HK-2 (cell line): ENCODE results near the gene PIGQ.
A peak's percentile ranks its signal among the peaks of the same experiment; 100 is the strongest.

Experiments
- DNase-seq: peaks from one replicate; pipeline ENCODE4 v3.0.0-alpha.2; 2018; ENCODE audit not compliant: unreplicated experiment

PIGQ gene

DNA sequence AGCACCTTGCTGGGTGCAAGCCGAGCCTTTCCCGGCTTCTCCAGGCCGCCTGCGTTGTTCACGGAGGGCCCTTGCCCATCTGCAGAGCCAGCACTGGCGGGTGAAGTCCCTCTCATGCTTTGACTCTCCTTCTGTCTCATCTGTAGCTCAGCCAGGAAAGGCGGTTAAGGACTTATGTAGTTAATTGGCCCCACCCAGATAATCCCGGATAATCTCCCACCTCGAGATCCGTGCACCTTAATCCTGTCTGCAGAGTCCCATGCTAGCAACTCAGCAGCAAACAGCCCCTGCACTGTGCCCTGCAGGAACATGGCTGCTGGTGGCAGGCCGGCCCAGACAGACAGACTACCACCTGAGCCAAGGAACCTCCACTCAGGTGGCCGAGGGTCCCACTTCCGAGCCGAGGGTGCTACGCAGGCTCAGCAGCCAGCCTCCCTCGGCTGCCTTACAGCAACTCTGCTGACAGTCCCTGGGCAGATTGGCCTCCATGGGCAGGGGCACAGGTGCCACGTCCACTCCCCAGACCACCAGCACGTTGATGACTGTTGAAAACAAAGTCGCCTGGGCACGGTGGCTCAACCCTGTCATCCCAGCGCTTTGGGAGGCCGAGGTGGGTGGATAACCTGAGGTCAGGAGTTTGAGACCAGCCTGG, 37.0 kb downstream of the PIGQ start:
- DNase-seq: no peak

- no peak for DNase-seq
Measured at GRCh38 chr16:608019-608418, 38.3 kb downstream of the PIGQ start.

DNA sequence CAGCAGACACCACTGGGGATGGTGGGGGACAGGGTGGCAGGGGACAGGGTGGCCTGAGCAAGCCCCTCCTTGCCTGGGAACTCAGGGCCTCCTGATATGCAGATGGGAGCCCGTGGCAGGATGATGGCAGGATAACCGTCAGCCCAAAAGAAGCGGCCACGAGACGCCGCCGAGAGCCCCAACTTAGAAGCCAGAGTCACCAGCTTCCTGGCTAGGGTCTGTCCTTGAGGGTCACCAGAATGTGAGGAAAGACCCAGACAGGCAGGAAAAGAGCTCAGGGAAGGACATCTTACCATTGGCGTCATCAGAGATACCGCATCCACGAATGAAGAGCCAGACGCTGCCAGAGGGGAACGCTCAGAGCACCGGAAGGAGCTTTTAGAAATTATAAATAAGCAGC, 39.5 kb downstream of the PIGQ start:
- no peak for DNase-seq

- no peak for DNase-seq
Measured at GRCh38 chr16:609984-610383, 40.2 kb downstream of the PIGQ start.

GRCh38 chr16:610513-611381, 41.0 kb downstream of the PIGQ start:
- DNase-seq: no peak

GRCh38 chr16:615122-615521, 45.4 kb downstream of the PIGQ start:
- no peak for DNase-seq

DNA sequence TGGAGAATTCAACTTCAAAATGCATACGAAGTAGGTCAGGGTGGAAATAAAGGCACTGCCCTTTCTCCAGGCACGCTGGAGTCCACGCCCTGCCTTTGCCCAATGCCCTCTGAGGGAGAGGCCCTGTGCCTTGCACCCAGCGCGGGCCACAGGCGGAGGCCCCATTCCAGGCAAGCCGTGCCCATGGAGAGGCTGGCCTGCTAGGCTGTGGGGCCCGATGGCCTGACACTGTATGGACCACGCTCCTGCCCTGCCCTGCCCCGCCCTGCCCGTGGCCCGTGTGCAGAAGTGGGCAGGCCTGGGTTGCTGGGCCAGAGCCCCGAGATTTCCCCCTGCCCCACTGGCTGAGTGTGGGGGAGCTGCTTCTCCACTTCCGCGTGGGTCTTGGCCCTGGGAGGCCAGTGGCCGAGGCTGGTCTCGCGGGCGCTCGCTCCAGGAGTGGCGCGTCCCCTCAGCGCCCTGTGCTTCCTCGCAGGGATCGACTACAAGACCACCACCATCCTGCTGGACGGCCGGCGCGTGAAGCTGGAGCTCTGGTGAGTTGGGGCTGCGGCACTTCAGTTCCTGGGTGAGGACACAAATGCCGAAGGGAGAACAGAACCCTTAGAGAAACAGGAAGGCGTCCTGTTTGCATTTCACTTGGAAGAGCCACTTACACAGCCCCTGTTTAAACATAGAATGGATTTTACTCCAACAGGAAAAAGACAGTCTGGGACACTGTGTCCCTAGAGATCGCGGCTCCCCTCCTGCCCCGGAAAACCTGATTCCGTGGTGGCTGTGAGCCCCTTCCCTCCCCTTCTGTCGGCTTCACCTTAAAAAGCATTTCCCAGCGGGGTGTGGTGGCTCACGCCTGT, 47.2 kb downstream of the PIGQ start:
- DNase-seq: no peak

DNA sequence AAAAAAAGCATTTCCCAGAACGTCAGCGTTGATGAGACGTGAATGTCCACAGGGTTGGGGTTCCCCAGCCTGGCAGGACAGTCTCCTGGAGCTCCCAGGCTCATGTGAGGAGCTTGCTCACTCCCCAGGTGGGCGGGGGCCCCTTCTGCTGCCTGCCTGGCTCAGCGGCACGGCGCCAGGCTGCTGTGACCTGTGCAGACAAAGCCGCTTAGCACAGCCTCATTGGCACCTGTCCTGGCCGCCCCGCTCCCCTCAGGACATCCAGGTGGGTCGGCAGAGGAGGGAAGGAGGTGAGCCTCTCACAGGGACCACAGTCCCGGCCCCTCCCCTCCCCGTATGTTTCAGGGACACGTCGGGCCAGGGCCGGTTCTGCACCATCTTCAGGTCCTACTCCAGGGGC, 48.1 kb downstream of the PIGQ start:
- DNase-seq: no peak

GRCh38 chr16:619476-620100, 49.8 kb downstream of the PIGQ start:
- no peak for DNase-seq

DNA sequence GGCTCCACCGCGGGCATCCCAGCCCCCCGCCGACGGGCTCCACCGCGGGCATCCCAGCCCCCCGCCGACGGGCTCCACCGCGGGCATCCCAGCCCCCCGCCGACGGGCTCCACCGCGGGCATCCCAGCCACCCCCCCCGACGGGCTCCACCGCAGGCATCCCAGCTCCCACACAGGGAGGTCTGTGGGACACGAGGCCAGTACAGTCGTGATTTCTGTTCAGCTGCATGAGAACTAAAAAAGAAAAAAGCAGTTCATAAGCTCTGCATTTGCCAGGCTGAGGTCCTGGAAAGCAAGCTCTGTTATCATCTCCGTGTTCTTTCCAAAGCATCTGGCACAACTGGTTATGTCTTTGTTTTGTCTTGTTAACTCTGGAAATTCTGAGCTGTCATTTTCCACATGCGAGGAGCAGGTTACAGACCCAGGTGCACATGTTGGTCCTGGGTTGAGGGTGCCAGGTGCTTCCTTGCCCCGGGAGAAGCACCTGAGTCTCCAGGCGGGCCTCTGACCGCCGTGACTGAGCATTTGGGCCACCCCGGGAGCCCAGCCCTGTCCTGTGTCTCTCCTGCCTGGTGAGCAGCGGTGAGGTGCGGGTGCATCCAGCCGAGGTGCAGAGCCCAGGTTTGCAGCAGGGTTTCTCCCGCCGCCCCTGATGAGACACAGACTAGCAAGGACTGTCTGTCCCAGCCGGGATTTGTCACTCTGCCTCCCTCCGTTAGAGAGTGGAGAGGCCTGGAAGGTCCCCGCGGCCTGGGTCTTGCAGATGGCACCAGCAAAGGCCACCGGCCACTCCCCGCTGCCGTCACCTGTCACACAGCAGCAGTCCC, 51.1 kb downstream of the PIGQ start:
- DNase-seq: no peak

DNA sequence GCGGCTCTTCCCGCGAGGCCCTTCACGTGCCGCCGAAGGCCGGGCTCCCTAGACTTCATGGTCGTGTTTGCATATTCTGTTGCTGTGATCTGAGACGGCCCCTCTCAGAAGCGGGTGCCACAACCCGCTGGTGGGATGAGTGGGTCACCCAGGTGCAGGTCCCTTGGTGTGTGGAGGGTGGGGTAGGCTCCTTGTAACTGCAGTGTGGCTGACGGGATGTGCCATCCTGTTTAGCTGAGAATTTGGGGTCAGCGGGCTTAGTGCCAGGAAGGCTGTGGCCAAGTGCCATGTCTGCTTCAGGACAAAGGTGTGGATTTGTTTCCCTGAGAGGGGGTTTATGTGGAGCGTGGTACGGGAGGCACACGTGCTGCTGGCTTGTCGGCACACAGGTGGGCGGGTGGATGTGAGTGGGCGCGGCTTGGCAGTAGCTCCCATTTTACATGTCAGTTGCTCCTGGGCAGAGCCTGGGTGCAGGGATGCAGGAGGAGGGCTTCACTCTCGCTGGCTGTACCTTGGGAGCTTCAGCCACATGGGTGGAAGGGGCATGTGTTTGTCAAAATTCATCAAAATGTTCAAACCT, 51.8 kb downstream of the PIGQ start:
- no peak for DNase-seq

- DNase-seq: no peak
Measured at GRCh38 chr16:622920-623280, 53.1 kb downstream of the PIGQ start.

GRCh38 chr16:624526-625070, 54.8 kb downstream of the PIGQ start:
- DNase-seq: no peak

DNA sequence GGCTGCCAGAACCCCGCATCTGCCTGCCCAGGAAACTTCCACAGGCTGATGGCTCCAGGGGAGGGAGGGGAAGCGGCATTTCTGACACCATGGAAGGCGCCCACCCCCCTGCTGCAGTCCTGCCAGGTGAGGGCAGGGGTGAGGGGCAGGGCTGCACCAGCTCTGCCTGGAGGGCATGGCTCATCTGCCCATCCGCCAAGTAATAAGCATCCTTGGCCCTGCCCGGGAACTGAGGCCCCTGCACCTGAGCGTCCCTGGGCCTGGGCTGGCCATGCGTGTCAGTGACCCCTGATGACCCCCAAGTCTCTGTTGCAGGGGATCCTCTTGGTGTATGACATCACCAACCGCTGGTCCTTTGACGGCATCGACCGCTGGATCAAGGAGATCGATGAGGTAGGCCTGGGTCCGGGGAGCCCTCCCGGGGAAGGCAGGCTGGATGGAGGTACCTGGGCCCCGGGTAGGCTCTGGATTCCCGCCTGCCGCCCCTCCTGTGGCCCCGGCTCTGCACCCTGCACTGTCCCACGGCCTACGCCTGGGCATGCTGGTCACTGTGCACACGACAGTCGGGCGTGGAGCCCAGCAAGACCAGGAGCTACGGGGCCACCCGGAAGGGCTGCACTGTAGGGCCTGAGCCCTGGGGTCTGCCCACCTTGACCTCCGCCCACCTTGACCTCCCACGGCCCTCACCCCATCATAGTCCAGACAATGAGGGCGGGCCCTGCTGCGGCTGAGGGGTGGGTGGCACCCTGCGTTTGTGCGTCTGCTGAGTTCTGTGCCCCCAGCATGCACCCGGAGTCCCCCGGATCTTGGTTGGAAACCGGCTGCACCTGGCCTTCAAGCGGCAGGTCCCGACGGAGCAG, 55.6 kb downstream of the PIGQ start:
- DNase-seq: no peak

- no peak for DNase-seq
Measured at GRCh38 chr16:625977-626765, 56.4 kb downstream of the PIGQ start.

GRCh38 chr16:626787-627453, 57.2 kb downstream of the PIGQ start:
- peak; percentile 87 for DNase-seq

- peak; percentile 86 for DNase-seq
Measured at GRCh38 chr16:627454-628239, 57.9 kb downstream of the PIGQ start.
